ENCODE measurements around the gene GDAP1L1. TPM values are rescaled to one million over a fixed set of nuclear protein-coding genes. Genes with fewer than 3 reads are reported as not detected.

GDAP1L1 gene
- total and polyA plus RNA-seq, 4 donors = 24.5 to 137 (median 79.8) TPM

- Histone ChIP-seq H3K27me3 (ENCODE audit: control insufficient read depth, insufficient read depth, low read length) (no peaks in the 10 kb centered on the region), H3K4me1 (ENCODE audit: control insufficient read depth, insufficient read depth, low read length) (no peaks in the 10 kb centered on the region), H3K27ac (ENCODE audit: low read depth, low read length) (no peak overlapping the region), H3K9me3 (ENCODE audit: control insufficient read depth, insufficient read depth, low read length) (no peaks in the 10 kb centered on the region), H3K4me3 (ENCODE audit: low read depth, low read length) (no peak overlapping the region), H3K36me3 (ENCODE audit: control insufficient read depth, insufficient read depth, low read length) (peaks cover 49% of the 10 kb centered on the region)
- WGBS (ENCODE audit: insufficient coverage) = 90% methylated on average over 4 of the region's 5 CpGs
- no peak for DNase-seq (ENCODE audit: low read depth in 4 of 6, low spot score in 6 of 6)
These were observed 21.7 kb downstream of the GDAP1L1 start for GRCh38 chr20:44268802-44269201.

- Histone ChIP-seq H3K27ac (ENCODE audit: low read depth, low read length) (no peak overlapping the region), H3K4me3 (ENCODE audit: low read depth, low read length) (no peak overlapping the region), H3K27me3 (ENCODE audit: control insufficient read depth, insufficient read depth, low read length) (no peaks in the 10 kb centered on the region), H3K36me3 (ENCODE audit: control insufficient read depth, insufficient read depth, low read length) (peaks cover 30% of the 10 kb centered on the region), H3K4me1 (ENCODE audit: control insufficient read depth, insufficient read depth, low read length) (no peaks in the 10 kb centered on the region), H3K9me3 (ENCODE audit: control insufficient read depth, insufficient read depth, low read length) (no peaks in the 10 kb centered on the region)
- DNase-seq (ENCODE audit: low read depth in 4 of 6, low spot score in 6 of 6) = no peak
- 48% methylated on average over 12 of the region's 14 CpGs for WGBS (ENCODE audit: insufficient coverage)
These were observed 25.0 kb downstream of the GDAP1L1 start for GRCh38 chr20:44271915-44272663.

- 95% methylated on average over 7 of the region's 10 CpGs for WGBS (ENCODE audit: insufficient coverage)
These were observed 26.4 kb downstream of the GDAP1L1 start for GRCh38 chr20:44273231-44274215.

GRCh38 chr20:44274303-44275017 is 27.4 kb downstream of the GDAP1L1 start:
- 85% methylated on average over 9 of the region's 11 CpGs for WGBS (ENCODE audit: insufficient coverage)
- Histone ChIP-seq H3K27me3 (ENCODE audit: control insufficient read depth, insufficient read depth, low read length) (no peaks in the 10 kb centered on the region), H3K27ac (ENCODE audit: low read depth, low read length) (no peak overlapping the region), H3K36me3 (ENCODE audit: control insufficient read depth, insufficient read depth, low read length) (peaks cover 23% of the 10 kb centered on the region), H3K4me1 (ENCODE audit: control insufficient read depth, insufficient read depth, low read length) (no peaks in the 10 kb centered on the region), H3K4me3 (ENCODE audit: low read depth, low read length) (no peak overlapping the region), H3K9me3 (ENCODE audit: control insufficient read depth, insufficient read depth, low read length) (no peaks in the 10 kb centered on the region)
- DNase-seq (ENCODE audit: low read depth in 4 of 6, low spot score in 6 of 6) = no peak

More at GRCh38 chr20:44273231-44274215, 26.4 kb downstream of the GDAP1L1 start:
- Histone ChIP-seq H3K4me1 (ENCODE audit: control insufficient read depth, insufficient read depth, low read length) (no peaks in the 10 kb centered on the region), H3K4me3 (ENCODE audit: low read depth, low read length) (no peak overlapping the region), H3K27ac (ENCODE audit: low read depth, low read length) (no peak overlapping the region), H3K9me3 (ENCODE audit: control insufficient read depth, insufficient read depth, low read length) (no peaks in the 10 kb centered on the region), H3K27me3 (ENCODE audit: control insufficient read depth, insufficient read depth, low read length) (no peaks in the 10 kb centered on the region), H3K36me3 (ENCODE audit: control insufficient read depth, insufficient read depth, low read length) (peaks cover 21% of the 10 kb centered on the region)
- DNase-seq (ENCODE audit: low read depth in 4 of 6, low spot score in 6 of 6) = no peak

GRCh38 chr20:44279228-44279627 is 32.1 kb downstream of the GDAP1L1 start:
- DNase-seq (ENCODE audit: low read depth in 4 of 6, low spot score in 6 of 6) = no peak
- H3K27me3 ChIP-seq (ENCODE audit: control insufficient read depth, insufficient read depth, low read length) = no peaks in the 10 kb centered on the region
- no peak overlapping the region for H3K27ac ChIP-seq (ENCODE audit: low read depth, low read length)
- peaks cover 17% of the 10 kb centered on the region for H3K36me3 ChIP-seq (ENCODE audit: control insufficient read depth, insufficient read depth, low read length)
- 89% methylated on average over 9 of the region's 11 CpGs for WGBS (ENCODE audit: insufficient coverage)
- H3K4me3 ChIP-seq (ENCODE audit: low read depth, low read length) = no peak overlapping the region
- H3K9me3 ChIP-seq (ENCODE audit: control insufficient read depth, insufficient read depth, low read length) = no peaks in the 10 kb centered on the region
- no peaks in the 10 kb centered on the region for H3K4me1 ChIP-seq (ENCODE audit: control insufficient read depth, insufficient read depth, low read length)

- H3K9me3 ChIP-seq (ENCODE audit: control insufficient read depth, insufficient read depth, low read length) = no peaks in the 10 kb centered on the region
- WGBS (ENCODE audit: insufficient coverage) = no CpG with 5 or more reads among the region's 2 CpGs
- H3K4me1 ChIP-seq (ENCODE audit: control insufficient read depth, insufficient read depth, low read length) = no peaks in the 10 kb centered on the region
- no peak overlapping the region for H3K4me3 ChIP-seq (ENCODE audit: low read depth, low read length)
- H3K36me3 ChIP-seq (ENCODE audit: control insufficient read depth, insufficient read depth, low read length) = peaks cover 17% of the 10 kb centered on the region
- no peaks in the 10 kb centered on the region for H3K27me3 ChIP-seq (ENCODE audit: control insufficient read depth, insufficient read depth, low read length)
- no peak for DNase-seq (ENCODE audit: low read depth in 4 of 6, low spot score in 6 of 6)
- H3K27ac ChIP-seq (ENCODE audit: low read depth, low read length) = no peak overlapping the region
These were observed 33.3 kb downstream of the GDAP1L1 start for GRCh38 chr20:44280387-44280786.

GRCh38 chr20:44282192-44282591 is 35.1 kb downstream of the GDAP1L1 start:
- WGBS (ENCODE audit: insufficient coverage) = 100% methylated on average over 1 of the region's 3 CpGs
- no peak overlapping the region for H3K4me3 ChIP-seq (ENCODE audit: low read depth, low read length)
- H3K27me3 ChIP-seq (ENCODE audit: control insufficient read depth, insufficient read depth, low read length) = no peaks in the 10 kb centered on the region

GRCh38 chr20:44284032-44284431 is 36.9 kb downstream of the GDAP1L1 start:
- Histone ChIP-seq H3K9me3 (ENCODE audit: control insufficient read depth, insufficient read depth, low read length) (no peaks in the 10 kb centered on the region), H3K4me3 (ENCODE audit: low read depth, low read length) (no peak overlapping the region), H3K36me3 (ENCODE audit: control insufficient read depth, insufficient read depth, low read length) (peaks cover 14% of the 10 kb centered on the region), H3K4me1 (ENCODE audit: control insufficient read depth, insufficient read depth, low read length) (no peaks in the 10 kb centered on the region), H3K27me3 (ENCODE audit: control insufficient read depth, insufficient read depth, low read length) (no peaks in the 10 kb centered on the region), H3K27ac (ENCODE audit: low read depth, low read length) (no peak overlapping the region)
- DNase-seq (ENCODE audit: low read depth in 4 of 6, low spot score in 6 of 6) = no peak
- no CpG with 5 or more reads among the region's 1 CpG for WGBS (ENCODE audit: insufficient coverage)

More at GRCh38 chr20:44282192-44282591, 35.1 kb downstream of the GDAP1L1 start:
- no peaks in the 10 kb centered on the region for H3K4me1 ChIP-seq (ENCODE audit: control insufficient read depth, insufficient read depth, low read length)
- H3K9me3 ChIP-seq (ENCODE audit: control insufficient read depth, insufficient read depth, low read length) = no peaks in the 10 kb centered on the region
- peaks cover 17% of the 10 kb centered on the region for H3K36me3 ChIP-seq (ENCODE audit: control insufficient read depth, insufficient read depth, low read length)
- DNase-seq (ENCODE audit: low read depth in 4 of 6, low spot score in 6 of 6) = no peak
- H3K27ac ChIP-seq (ENCODE audit: low read depth, low read length) = no peak overlapping the region

Measured in spinal cord (tissue), 10 donors.